HG03135 (cell line): ENCODE data around the gene PRKN.

ENCODE experiments used
- ATAC-seq: cut with Tn5 transposase; IDR thresholded peaks from one replicate; pipeline ENCODE4 v1.9.1; 2021; ENCODE audit warnings: mild to moderate bottlenecking, moderate library complexity; ENCODE audit not compliant: unreplicated experiment

PRKN gene

DNA sequence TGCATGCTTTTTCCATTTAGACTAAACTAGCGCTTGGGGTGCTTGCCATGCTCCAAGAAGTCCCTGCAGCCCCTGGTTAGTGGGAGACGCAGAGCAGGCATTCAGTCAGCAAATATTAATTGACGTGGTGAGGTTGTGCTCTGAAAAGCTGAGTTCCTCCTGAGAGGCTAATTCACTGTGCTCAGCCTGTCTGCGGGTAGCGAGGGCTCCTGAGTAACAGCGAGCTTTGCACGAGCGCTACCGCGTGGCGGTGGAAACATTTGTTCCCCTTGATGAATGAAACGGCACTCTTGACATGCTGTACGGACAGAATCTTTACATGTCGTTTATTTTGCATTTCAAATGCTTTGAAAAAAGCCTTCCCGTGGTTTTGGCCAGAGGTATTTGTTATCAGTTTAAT is 1283.1 kb downstream of the PRKN start:
- no peak for ATAC-seq

GRCh38 chr6:161443848-161444247 is 1283.7 kb downstream of the PRKN start:
- no peak for ATAC-seq

DNA sequence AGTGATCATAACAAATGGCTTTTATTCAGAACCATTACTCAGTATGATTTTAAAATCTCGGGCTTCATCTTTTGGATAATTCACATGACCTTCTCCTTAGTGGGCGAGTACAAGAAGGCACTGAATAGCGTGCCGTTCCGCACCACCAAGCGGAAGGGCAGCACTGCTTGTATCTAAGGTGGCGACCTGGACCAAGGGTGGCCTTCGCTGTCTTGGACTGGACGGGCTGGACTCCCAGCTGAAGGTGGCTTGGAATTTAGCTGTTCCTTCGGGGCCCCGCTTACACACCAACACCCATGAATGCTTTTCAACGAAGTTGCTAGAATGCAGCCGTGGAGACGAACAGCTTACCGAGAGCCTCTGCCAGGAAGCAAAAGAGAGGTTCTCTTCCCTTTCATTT is 1285.1 kb downstream of the PRKN start:
- no peak for ATAC-seq

GRCh38 chr6:161440299-161440698 is 1287.3 kb downstream of the PRKN start:
- no peak for ATAC-seq

GRCh38 chr6:161439093-161439492 is 1288.5 kb downstream of the PRKN start:
- no peak for ATAC-seq

- ATAC-seq, result no peak
Observed at GRCh38 chr6:161438430-161439030, 1289.0 kb downstream of the PRKN start.

DNA sequence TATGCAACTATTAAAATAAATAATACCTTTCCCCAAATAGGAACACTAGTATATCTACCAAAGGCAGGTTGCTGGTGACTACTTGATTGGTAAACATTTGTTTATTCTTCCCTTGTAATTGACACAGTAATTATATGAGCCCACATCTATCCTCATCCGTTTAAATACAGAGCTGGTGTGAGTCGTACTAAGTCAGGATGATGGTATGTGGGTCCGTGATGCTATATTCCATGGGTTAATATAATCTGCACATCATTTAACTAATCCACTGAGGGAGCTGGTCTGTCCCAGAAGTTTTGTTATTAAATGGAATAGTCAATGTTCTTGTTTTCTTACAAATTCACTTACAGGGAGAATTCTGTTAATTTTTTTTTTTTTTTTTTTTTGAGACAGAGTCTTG is 1289.7 kb downstream of the PRKN start:
- ATAC-seq, result no peak

GRCh38 chr6:161436106-161436876 is 1291.3 kb downstream of the PRKN start:
- ATAC-seq, result no peak

- no peak for ATAC-seq
Observed at GRCh38 chr6:161435748-161436070, 1291.9 kb downstream of the PRKN start.

DNA sequence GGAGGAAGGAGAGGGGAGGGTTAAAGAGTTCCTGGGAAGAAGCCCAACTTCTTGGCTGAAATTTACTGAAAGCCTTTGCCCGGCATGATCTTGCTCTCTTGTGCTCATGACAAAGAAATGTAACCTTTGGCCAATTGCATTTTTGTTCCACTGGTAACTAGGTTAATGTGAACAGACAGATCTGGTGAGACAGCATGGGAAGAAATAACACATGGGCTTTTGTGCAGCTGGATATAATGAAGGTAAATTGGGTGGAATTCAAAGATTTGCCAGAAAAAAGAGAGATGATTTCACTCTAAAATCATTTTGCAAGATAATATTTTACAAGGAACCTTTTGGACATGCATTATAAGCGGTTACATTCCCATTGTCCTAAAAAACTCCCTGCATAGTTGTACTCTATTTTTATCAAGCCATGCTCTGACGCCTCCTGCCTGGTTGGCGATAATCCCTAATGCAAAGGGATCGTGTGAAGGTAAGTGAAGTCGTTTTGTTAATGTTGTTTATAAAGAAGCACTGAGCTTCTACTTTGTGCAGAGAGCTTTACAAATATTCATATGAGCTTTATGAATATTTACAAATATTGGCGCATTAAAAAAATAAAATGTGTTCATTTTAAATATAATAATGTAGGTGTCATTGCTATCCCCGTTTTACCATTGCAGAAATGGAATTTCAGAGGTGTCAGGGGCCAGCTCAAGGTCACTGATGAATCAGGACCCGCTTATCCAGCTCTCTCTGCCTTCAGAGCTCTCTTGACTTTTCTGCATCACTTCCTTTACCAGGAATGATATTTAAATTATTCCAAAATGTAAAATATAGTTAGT is 1292.4 kb downstream of the PRKN start:
- no peak for ATAC-seq

GRCh38 chr6:161434350-161434749 is 1293.2 kb downstream of the PRKN start:
- ATAC-seq, result no peak

DNA sequence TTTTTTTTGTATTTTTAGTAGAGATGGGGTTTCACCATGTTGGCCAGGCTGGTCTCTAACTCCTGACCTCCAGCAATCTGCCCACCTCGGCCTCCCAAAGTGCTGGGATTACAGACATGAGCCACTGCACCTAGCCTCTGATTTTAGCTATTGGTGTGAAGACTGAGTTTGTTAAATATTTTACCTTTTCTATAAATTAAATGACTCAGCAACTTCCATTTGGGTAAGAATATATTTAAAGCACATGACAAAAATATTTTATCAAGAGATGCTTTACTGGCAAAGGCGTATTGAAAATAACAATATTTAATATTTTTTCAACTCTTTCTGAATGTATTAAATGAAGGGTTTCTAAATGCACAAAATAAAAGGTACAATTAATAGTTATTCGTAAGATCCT is 1295.0 kb downstream of the PRKN start:
- ATAC-seq, result no peak

- no peak for ATAC-seq
Observed at GRCh38 chr6:161429921-161430490, 1297.6 kb downstream of the PRKN start.

DNA sequence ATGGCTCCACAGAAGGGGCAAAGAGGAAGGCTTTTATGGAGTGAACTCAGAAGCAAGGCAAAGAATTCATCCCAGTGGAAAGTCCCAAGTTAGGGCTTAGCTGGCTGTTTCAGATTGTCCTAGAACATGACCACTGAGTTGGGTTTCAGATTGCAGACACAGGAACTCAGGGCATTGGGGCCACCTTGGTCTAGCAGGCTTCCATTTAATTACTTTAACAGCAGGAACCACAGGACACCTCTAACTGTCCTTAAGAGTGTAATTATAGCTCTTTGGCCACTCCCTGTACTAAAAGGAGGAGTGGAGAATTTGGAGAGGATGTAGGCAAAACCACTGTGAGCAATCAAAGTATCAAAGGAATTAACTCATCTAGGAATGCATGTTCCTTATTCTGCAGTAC is 1303.1 kb downstream of the PRKN start:
- no peak for ATAC-seq

GRCh38 chr6:161422710-161423680 is 1304.6 kb downstream of the PRKN start:
- no peak for ATAC-seq

- ATAC-seq, result no peak
Observed at GRCh38 chr6:161418463-161418945, 1309.1 kb downstream of the PRKN start.

DNA sequence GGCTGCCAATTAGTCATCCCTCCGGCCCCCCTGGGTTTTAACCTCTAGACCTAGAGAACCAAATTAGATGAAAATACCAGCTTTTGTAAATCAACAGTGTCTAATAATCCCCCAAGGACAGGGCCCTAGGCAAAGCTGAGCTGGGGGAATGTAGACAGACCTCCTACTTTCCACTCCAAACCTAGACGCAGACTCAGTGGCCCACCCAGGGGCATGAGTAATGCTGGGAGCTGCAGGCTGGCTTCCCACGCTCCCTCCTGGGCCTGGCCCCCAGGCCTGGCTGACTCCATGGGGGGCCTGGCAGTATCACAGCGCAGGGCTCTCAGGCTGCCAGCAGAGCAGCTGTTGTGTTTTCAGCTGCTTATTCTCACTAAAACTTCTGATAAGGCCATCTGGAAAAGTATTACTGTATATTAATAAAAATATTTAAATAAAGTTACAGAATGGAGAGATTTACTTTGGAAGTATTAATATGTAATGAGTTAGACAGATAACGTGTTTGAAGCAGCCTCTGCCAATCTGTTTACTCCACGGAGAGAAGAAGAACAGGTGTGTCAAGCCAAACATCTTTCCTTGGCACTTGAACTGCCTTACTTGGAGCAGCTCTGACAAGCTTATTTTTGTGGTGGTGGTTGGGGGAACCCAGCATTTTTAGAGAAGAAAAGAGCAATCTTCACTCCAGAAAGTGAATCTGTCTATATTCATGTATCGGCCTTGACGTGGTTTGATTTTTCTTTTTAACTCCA is 1309.7 kb downstream of the PRKN start:
- no peak for ATAC-seq

DNA sequence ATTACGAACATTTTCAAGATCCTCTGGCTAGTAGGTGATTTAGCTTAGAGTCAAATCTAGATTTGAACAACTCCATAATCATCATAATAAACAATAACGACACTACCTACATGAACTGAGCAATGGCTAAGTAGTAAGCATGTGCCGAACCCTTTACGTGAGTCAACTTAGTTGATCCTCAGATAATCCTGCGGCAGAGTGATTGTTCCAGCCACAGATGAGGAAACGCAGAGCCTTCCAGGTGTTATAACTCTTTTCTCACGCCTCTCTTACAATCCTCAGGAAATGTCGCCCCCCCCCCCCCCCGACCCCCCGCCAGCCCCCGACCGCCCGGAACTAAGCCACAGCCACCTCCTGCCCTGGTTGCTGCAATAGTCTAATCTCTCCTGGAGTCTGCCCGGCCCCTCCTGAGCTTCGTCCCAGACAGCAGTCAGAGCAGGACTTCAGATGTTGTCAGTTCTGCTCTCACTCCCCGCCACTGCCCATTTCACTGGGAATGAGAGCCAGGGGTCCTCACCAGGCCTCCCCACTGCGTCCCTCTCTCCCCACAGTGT is 1312.2 kb downstream of the PRKN start:
- ATAC-seq, result no peak

DNA sequence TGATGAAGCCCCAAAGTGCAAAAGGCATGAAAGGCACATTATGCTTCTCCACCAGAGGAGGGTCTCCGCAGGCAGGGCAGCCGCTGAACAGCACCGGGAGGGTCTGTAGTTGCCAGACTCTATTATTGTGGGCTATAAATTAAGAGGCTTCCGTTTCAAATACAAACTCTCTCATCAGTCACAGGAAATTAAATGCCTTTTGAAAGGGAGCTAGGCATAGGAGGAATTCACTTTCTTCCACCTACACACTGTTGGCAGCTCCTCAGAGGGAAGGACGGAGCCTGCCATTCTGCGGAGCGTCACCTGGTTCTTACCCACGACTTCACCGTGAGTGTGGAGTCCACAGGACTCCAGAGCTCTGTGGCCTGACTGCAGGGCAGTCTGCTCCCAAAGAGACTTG is 1312.9 kb downstream of the PRKN start:
- no peak for ATAC-seq
